ENCODE results near the gene KLF1.

KLF1 gene

DNA sequence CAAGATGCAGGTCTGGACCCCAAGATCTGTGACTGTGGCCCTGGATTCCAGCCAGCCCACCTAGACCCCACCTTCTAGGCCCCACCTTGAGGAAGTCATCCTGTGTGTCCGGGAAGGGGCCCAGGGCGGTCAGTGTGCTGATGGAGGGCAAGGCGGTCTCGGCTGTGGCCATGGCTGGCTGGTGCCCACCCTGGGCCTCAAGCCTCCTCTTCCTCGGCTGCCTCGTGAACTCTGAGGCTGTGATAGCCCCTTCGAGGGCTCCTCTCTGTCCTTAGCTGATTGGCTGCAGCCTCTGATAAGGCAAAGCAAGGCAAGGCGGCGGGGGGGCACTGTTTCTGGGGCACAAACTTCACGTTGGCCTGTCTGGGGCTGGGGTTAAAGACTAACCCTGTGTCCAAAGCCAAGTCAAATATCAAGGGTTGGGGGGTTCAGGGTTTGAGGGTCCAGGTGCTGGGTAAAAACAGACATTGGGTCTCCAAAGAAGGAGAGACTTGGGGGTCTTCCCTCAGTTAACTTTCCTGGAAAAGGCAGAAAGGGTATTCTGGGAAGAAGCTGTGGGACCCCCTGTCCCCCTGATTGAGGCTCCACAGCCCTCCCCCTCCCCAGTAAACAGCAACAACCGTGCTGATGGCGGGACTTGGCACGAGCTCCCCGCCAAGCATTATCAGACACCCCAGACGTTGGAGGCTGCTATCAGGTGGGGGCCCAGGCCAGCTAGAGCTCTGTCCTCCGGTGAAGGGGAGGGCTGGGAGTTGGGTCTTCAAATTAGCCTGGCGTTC is at the start of gene KLF1:
KLF1 (minus strand) TSS at position 233 of the 779 bp plus-strand sequence; CDS start at position 172, 61 bp downstream.
- Histone ChIP-seq H3K4me3 (ENCODE audit: low read length) (peak within 1 kb of the TSS; percentile 76; the same call in 1 of the 2 replicates), H3K36me3 (ENCODE audit: control insufficient read depth, low read length) (no peaks in the 10 kb centered on the region), H4K20me1 (ENCODE audit: control insufficient read depth, insufficient read depth, low read depth, low read length) (no peaks in the 10 kb centered on the region), H3K27ac (ENCODE audit: low read depth, low read length) (no peak within 1 kb of the TSS), H3F3A (ENCODE audit: control insufficient read depth, insufficient read depth) (no peaks in the 10 kb centered on the region), H3K9me2 (replicated peaks; ENCODE audit: control insufficient read depth, low read length) (no peaks in the 10 kb centered on the region), H3K27me3 (ENCODE audit: control insufficient read depth, low read length) (peaks cover 6% of the 10 kb centered on the region; the same call in 1 of the 2 replicates), H3K4me1 (ENCODE audit: control insufficient read depth, low read length) (peaks cover 34% of the 10 kb centered on the region), H3K4me2 (ENCODE audit: low read length) (peak within 1 kb of the TSS; percentile 86; the same call in 1 of the 2 replicates), H3K9me3 (ENCODE audit: control insufficient read depth, insufficient read depth, low read length) (peaks cover 12% of the 10 kb centered on the region), H3K79me2 (ENCODE audit: control insufficient read depth, low read length) (peaks cover 12% of the 10 kb centered on the region)
- TF ChIP-seq, protein P1, sequence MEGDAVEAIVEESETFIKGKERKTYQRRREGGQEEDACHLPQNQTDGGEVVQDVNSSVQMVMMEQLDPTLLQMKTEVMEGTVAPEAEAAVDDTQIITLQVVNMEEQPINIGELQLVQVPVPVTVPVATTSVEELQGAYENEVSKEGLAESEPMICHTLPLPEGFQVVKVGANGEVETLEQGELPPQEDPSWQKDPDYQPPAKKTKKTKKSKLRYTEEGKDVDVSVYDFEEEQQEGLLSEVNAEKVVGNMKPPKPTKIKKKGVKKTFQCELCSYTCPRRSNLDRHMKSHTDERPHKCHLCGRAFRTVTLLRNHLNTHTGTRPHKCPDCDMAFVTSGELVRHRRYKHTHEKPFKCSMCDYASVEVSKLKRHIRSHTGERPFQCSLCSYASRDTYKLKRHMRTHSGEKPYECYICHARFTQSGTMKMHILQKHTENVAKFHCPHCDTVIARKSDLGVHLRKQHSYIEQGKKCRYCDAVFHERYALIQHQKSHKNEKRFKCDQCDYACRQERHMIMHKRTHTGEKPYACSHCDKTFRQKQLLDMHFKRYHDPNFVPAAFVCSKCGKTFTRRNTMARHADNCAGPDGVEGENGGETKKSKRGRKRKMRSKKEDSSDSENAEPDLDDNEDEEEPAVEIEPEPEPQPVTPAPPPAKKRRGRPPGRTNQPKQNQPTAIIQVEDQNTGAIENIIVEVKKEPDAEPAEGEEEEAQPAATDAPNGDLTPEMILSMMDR (IDR thresholded peaks at IDR 0.05; ENCODE audit: low read depth, low read length, poor library complexity, severe bottlenecking) = no peak
- no peak for TF ChIP-seq EZH2phosphoT487 (IDR thresholded peaks at IDR 0.05; ENCODE audit: borderline replicate concordance, low read length)

DNA sequence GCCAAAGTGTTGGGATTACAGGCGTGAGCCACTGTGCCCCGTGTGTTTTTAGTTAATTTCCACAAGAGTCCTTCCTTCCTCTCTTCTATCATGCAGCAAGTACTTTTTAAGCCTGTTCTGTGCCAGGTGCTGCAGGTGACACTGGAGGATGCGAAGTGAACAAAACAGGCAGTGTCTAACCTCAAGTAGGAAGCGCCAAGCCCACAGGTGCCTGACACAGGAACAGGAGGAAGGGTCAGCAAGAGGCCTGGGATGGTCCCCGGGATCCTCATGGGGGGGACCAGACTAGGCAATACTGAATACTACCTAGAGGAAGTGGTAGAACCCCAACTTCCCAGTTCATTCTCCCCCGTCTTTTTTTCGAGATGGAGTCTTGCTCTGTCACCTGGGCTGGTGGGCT is 49.6 kb upstream of the KLF1 start:
- peaks cover 43% of the 10 kb centered on the region for H3F3A ChIP-seq (ENCODE audit: control insufficient read depth, insufficient read depth)

DNA sequence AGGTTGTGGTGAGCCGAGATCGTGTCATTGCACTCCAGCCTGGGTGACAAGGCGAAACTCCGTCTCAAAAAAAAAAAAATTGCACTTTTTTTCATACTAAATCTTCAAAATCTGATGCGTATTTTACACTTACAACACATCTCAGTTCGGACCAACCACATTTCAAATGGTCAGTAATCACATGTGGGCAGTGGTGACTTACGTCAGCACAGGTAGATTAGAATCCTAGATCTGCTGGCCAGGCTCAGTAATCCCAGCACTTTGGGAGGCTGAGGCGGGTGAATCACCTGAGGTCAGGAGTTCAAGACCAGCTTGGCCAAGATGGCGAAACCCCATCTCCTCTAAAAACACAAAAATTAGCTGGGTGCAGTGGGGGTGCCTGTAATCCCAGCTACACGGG is 48.1 kb upstream of the KLF1 start:
- peaks cover 28% of the 10 kb centered on the region for H3F3A ChIP-seq (ENCODE audit: control insufficient read depth, insufficient read depth)
- H3K27ac ChIP-seq (ENCODE audit: low read depth, low read length) = no peak overlapping the region
- no peaks in the 10 kb centered on the region for H3K9me3 ChIP-seq (ENCODE audit: control insufficient read depth, insufficient read depth, low read length)
- no peaks in the 10 kb centered on the region for H3K9me2 ChIP-seq (replicated peaks; ENCODE audit: control insufficient read depth, low read length)
- peaks cover 15% of the 10 kb centered on the region for H4K20me1 ChIP-seq (ENCODE audit: control insufficient read depth, insufficient read depth, low read depth, low read length)
- H3K79me2 ChIP-seq (ENCODE audit: control insufficient read depth, low read length) = peaks cover 58% of the 10 kb centered on the region
- TF ChIP-seq, protein P1 (IDR thresholded peaks at IDR 0.05; ENCODE audit: low read depth, low read length, poor library complexity, severe bottlenecking) = no peak
- TF ChIP-seq EZH2phosphoT487 (IDR thresholded peaks at IDR 0.05; ENCODE audit: borderline replicate concordance, low read length) = no peak
- peaks cover 44% of the 10 kb centered on the region for H3K36me3 ChIP-seq (ENCODE audit: control insufficient read depth, low read length)
- no peak overlapping the region for H3K4me2 ChIP-seq (ENCODE audit: low read length)
- H3K4me1 ChIP-seq (ENCODE audit: control insufficient read depth, low read length) = peaks cover 50% of the 10 kb centered on the region
- H3K27me3 ChIP-seq (ENCODE audit: control insufficient read depth, low read length) = no peaks in the 10 kb centered on the region
- no peak overlapping the region for H3K4me3 ChIP-seq (ENCODE audit: low read length)

More for the DNA sequence above, 49.6 kb upstream of the KLF1 start:
- Histone ChIP-seq H3K9me2 (replicated peaks; ENCODE audit: control insufficient read depth, low read length) (no peaks in the 10 kb centered on the region), H3K4me3 (ENCODE audit: low read length) (peak overlapping the region; percentile 48), H3K4me2 (ENCODE audit: low read length) (peak overlapping the region; percentile 88), H3K27me3 (ENCODE audit: control insufficient read depth, low read length) (no peaks in the 10 kb centered on the region), H3K79me2 (ENCODE audit: control insufficient read depth, low read length) (peaks cover 57% of the 10 kb centered on the region), H3K36me3 (ENCODE audit: control insufficient read depth, low read length) (peaks cover 46% of the 10 kb centered on the region), H3K27ac (ENCODE audit: low read depth, low read length) (peak overlapping the region; percentile 95), H3K4me1 (ENCODE audit: control insufficient read depth, low read length) (peaks cover 63% of the 10 kb centered on the region), H3K9me3 (ENCODE audit: control insufficient read depth, insufficient read depth, low read length) (no peaks in the 10 kb centered on the region), H4K20me1 (ENCODE audit: control insufficient read depth, insufficient read depth, low read depth, low read length) (peaks cover 22% of the 10 kb centered on the region)
- TF ChIP-seq, protein P1 (IDR thresholded peaks at IDR 0.05; ENCODE audit: low read depth, low read length, poor library complexity, severe bottlenecking) = no peak
- TF ChIP-seq EZH2phosphoT487 (IDR thresholded peaks at IDR 0.05; ENCODE audit: borderline replicate concordance, low read length) = no peak
